Endothelial cell of umbilical vein (primary cell): ENCODE measurements around the gene FLRT2.

Source experiments
- CTCF ChIP-seq, 2 donors: IDR thresholded peaks; 1 replicate in 1 of 2; 2 replicates in 1 of 2; pipeline ENCODE4 v1.5.1; 2011; ENCODE audit warnings: low read length in 2 of 2, mild to moderate bottlenecking in 2 of 2, moderate library complexity in 2 of 2, control low read depth in 1 of 2, inconsistent platforms in 1 of 2, low read depth in 1 of 2; ENCODE audit not compliant: insufficient read depth in 1 of 2; ENCODE audit errors: extremely low read depth in 1 of 2
- EZH2 ChIP-seq: IDR thresholded peaks from 2 replicates; pipeline ENCODE4 v1.6.1; 2012; ENCODE audit warnings: borderline replicate concordance, low read depth, mild to moderate bottlenecking, moderate library complexity, low read length, inconsistent platforms; ENCODE audit not compliant: severe bottlenecking
- JUN ChIP-seq: IDR thresholded peaks from 2 replicates; pipeline ENCODE4 v1.6.1; 2011; ENCODE audit warnings: borderline replicate concordance, low read depth; ENCODE audit not compliant: insufficient read length, insufficient read depth
- MAX ChIP-seq: IDR thresholded peaks from 2 replicates; pipeline ENCODE4 v1.6.1; 2011; ENCODE audit not compliant: insufficient read depth, insufficient read length
- MYC ChIP-seq: IDR thresholded peaks from one replicate; pipeline ENCODE4 v1.6.1; 2011; ENCODE audit warnings: mild to moderate bottlenecking, low read depth, low read length
- POLR2A ChIP-seq: IDR thresholded peaks from 2 replicates; pipeline ENCODE4 v1.6.1; 2012; ENCODE audit warnings: low read depth, mild to moderate bottlenecking, control low read depth, low read length
- POLR2AphosphoS5 ChIP-seq: IDR thresholded peaks from 2 replicates; pipeline ENCODE4 v1.6.1; 2012; ENCODE audit warnings: low read depth, mild to moderate bottlenecking, control low read depth, low read length, moderate library complexity; ENCODE audit not compliant: insufficient read depth

GRCh38 chr14:85604714-85605113 lies 74.8 kb downstream of the FLRT2 start:
- no peak for TF ChIP-seq CTCF (IDR thresholded peaks at IDR 0.05; ENCODE audit: extremely low read depth in 1 of 2, insufficient read depth in 1 of 2, low read depth in 1 of 2, low read length in 2 of 2)
- TF ChIP-seq EZH2, result no peak
- no peak for TF ChIP-seq POLR2AphosphoS5
- no peak for TF ChIP-seq POLR2A
- no peak for TF ChIP-seq MAX
- no peak for TF ChIP-seq MYC
- TF ChIP-seq JUN, result no peak
